ENCODE results near the gene RXFP3.

Gene RXFP3

DNA sequence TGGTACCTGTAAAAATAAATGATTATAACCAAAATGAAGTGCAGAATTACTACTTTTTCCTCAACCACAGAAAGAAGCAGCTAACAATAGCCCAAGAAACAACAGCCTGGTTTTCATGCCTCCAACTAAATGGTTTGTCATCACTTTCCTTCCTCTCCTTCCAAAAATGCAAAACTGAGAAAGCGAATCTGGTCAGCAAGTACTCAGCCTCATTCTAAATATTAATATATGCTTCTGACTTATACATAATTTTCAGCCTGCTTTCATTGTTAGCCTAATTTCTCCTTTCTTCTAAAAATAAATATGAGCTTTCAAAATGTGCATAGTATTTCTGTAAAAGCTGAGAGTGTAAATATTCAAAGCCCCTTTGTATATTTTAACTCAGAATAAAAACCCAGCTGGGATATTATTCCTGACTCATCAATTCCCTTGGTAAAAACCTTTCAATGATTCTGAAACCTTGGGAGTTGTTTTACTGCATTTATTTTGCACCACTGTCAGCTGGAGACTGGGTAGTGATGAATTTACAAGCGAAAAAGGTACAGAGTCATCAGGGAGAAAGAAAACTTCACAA is 21.5 kb downstream of the RXFP3 start:
- Histone ChIP-seq H3K9me2 (replicated peaks; ENCODE audit: low read depth, low read length) (no peaks in the 10 kb centered on the region; the same call in 1 of the 2 replicates), H3K4me1 (ENCODE audit: insufficient read depth, low read length, poor library complexity, severe bottlenecking) (no peaks in the 10 kb centered on the region), H4K20me1 (ENCODE audit: insufficient read depth, low read length, poor library complexity, severe bottlenecking) (no peaks in the 10 kb centered on the region), H3K4me3 (ENCODE audit: low read length, poor library complexity, severe bottlenecking) (no peak overlapping the region), H3K79me2 (ENCODE audit: insufficient read depth, low read length) (no peaks in the 10 kb centered on the region), H3F3A (ENCODE audit: low read depth) (no peaks in the 10 kb centered on the region), H3K27me3 (ENCODE audit: insufficient read depth, low read length, poor library complexity, severe bottlenecking) (no peaks in the 10 kb centered on the region), H3K36me3 (ENCODE audit: insufficient read depth, low read length) (no peaks in the 10 kb centered on the region), H2AFZ (ENCODE audit: low read length) (no peak overlapping the region), H3K4me2 (ENCODE audit: low read depth, low read length, poor library complexity, severe bottlenecking) (no peak overlapping the region), H3K9ac (ENCODE audit: low read depth, low read length, poor library complexity, severe bottlenecking) (no peak overlapping the region), H3K9me3 (ENCODE audit: insufficient read depth, low read depth, low read length) (no peaks in the 10 kb centered on the region)
- no peak for TF ChIP-seq CTCF (conservative IDR thresholded peaks at IDR 0.05; ENCODE audit: low read length)
- no peak for TF ChIP-seq EZH2phosphoT487 (IDR thresholded peaks at IDR 0.05; ENCODE audit: borderline replicate concordance)

DNA sequence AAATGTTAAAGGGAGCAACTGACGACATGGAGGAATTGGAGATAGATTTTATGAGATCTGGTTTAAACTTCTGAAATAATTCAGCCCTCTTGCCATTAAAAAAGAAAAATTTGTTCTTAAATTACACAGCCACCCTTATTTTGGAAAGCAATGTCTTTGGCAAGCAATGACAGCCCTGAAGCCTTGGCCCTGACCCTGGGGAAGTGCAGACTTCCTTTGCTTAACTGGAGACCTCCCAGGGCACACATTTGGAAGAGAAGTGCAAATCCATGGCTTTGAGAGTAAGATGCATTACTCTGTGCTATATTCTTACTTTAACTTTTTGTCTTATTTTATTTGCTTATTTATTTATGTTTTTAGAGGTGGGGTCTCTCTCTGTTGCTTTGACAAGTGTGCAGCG is 22.0 kb downstream of the RXFP3 start:
- H3K9me2 ChIP-seq (replicated peaks; ENCODE audit: low read depth, low read length): no peaks in the 10 kb centered on the region; the same call in 1 of the 2 replicates
- H3K9me3 ChIP-seq (ENCODE audit: insufficient read depth, low read depth, low read length): no peaks in the 10 kb centered on the region
- no peaks in the 10 kb centered on the region for H3K27me3 ChIP-seq (ENCODE audit: insufficient read depth, low read length, poor library complexity, severe bottlenecking)
- no peak overlapping the region for H3K9ac ChIP-seq (ENCODE audit: low read depth, low read length, poor library complexity, severe bottlenecking)
- TF ChIP-seq EZH2phosphoT487 (IDR thresholded peaks at IDR 0.05; ENCODE audit: borderline replicate concordance) (no peak), CTCF (conservative IDR thresholded peaks at IDR 0.05; ENCODE audit: low read length) (no peak)
- H3K4me3 ChIP-seq (ENCODE audit: low read length, poor library complexity, severe bottlenecking): no peak overlapping the region
- no peaks in the 10 kb centered on the region for H3F3A ChIP-seq (ENCODE audit: low read depth)
- H2AFZ ChIP-seq (ENCODE audit: low read length): no peak overlapping the region
- no peaks in the 10 kb centered on the region for H3K79me2 ChIP-seq (ENCODE audit: insufficient read depth, low read length)
- H3K4me2 ChIP-seq (ENCODE audit: low read depth, low read length, poor library complexity, severe bottlenecking): no peak overlapping the region
- no peaks in the 10 kb centered on the region for H3K36me3 ChIP-seq (ENCODE audit: insufficient read depth, low read length)
- no peaks in the 10 kb centered on the region for H3K4me1 ChIP-seq (ENCODE audit: insufficient read depth, low read length, poor library complexity, severe bottlenecking)
- no peaks in the 10 kb centered on the region for H4K20me1 ChIP-seq (ENCODE audit: insufficient read depth, low read length, poor library complexity, severe bottlenecking)

- Histone ChIP-seq H3K9me3 (ENCODE audit: insufficient read depth, low read depth, low read length) (no peaks in the 10 kb centered on the region), H3K9me2 (replicated peaks; ENCODE audit: low read depth, low read length) (no peaks in the 10 kb centered on the region), H3K4me1 (ENCODE audit: insufficient read depth, low read length, poor library complexity, severe bottlenecking) (peaks cover 8% of the 10 kb centered on the region), H3K4me2 (ENCODE audit: low read depth, low read length, poor library complexity, severe bottlenecking) (peak overlapping the region; percentile 29), H4K20me1 (ENCODE audit: insufficient read depth, low read length, poor library complexity, severe bottlenecking) (no peaks in the 10 kb centered on the region), H2AFZ (ENCODE audit: low read length) (no peak overlapping the region), H3K4me3 (ENCODE audit: low read length, poor library complexity, severe bottlenecking) (no peak overlapping the region), H3K79me2 (ENCODE audit: insufficient read depth, low read length) (no peaks in the 10 kb centered on the region), H3K27me3 (ENCODE audit: insufficient read depth, low read length, poor library complexity, severe bottlenecking) (no peaks in the 10 kb centered on the region), H3K36me3 (ENCODE audit: insufficient read depth, low read length) (no peaks in the 10 kb centered on the region), H3K9ac (ENCODE audit: low read depth, low read length, poor library complexity, severe bottlenecking) (no peak overlapping the region), H3F3A (ENCODE audit: low read depth) (no peaks in the 10 kb centered on the region)
- TF ChIP-seq CTCF (conservative IDR thresholded peaks at IDR 0.05; ENCODE audit: low read length): no peak
- TF ChIP-seq EZH2phosphoT487 (IDR thresholded peaks at IDR 0.05; ENCODE audit: borderline replicate concordance): no peak
Observed at GRCh38 chr5:33964132-33964700, 28.0 kb downstream of the RXFP3 start.

All from Loucy (cell line).